Thyroid gland (tissue), 4 donors: Measurements from ENCODE around the gene DPY19L1.
"Not testable (repeated sequence)": the region's sequence is repeated elsewhere in the genome, so short reads cannot be mapped to it uniquely, and the experiment has no call there.

ENCODE experiments used
- POLR2A ChIP-seq, 2 donors: fragments of 450-650 bp; IDR thresholded peaks; one replicate each; pipeline ENCODE4 v1.6.1; 2017; ENCODE audit warnings: antibody characterized with exemption in 2 of 2, mild to moderate bottlenecking in 2 of 2, moderate library complexity in 1 of 2
- TF ChIP-seq, protein P1 (sequence below), 6 experiments: fragments of 200-600 bp in 3 of 6; fragments of 450-650 bp in 3 of 6; sonication (generic) in 3 of 6; IDR thresholded peaks; one replicate each; pipeline ENCODE4 v1.5.1; 2016 to 2019; ENCODE audit warnings: antibody characterized with exemption in 6 of 6, mild to moderate bottlenecking in 2 of 6, inconsistent platforms in 1 of 6, moderate library complexity in 1 of 6

DNA sequence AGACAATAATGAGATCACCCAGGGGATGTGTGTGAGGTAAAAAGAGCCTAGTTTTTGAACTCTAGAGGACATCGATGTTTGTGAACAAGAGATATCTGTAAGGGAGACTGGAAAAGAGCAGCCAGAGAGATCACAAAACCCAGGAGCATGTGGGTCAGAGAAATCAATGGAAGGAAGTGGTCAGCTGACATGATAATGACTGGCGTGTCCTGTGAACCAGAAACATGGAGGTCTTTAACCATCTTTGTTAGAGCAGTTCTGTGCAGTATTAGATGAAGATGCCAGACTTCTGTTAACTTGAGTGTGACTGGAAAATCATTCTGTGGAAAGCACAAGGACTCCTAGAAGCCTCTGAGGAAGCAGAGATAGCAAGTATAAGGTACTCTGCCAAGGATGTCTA lies 6.0 kb upstream of the DPY19L1 start:
- TF ChIP-seq, protein P1, sequence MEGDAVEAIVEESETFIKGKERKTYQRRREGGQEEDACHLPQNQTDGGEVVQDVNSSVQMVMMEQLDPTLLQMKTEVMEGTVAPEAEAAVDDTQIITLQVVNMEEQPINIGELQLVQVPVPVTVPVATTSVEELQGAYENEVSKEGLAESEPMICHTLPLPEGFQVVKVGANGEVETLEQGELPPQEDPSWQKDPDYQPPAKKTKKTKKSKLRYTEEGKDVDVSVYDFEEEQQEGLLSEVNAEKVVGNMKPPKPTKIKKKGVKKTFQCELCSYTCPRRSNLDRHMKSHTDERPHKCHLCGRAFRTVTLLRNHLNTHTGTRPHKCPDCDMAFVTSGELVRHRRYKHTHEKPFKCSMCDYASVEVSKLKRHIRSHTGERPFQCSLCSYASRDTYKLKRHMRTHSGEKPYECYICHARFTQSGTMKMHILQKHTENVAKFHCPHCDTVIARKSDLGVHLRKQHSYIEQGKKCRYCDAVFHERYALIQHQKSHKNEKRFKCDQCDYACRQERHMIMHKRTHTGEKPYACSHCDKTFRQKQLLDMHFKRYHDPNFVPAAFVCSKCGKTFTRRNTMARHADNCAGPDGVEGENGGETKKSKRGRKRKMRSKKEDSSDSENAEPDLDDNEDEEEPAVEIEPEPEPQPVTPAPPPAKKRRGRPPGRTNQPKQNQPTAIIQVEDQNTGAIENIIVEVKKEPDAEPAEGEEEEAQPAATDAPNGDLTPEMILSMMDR (IDR thresholded peaks at IDR 0.05), result not testable (repeated sequence)
- TF ChIP-seq POLR2A (IDR thresholded peaks at IDR 0.05), result not testable (repeated sequence)
